GM12874 (cell line): Measurements from ENCODE around the gene HK1.

ENCODE experiments used
- CTCF ChIP-seq: IDR thresholded peaks from 2 replicates; pipeline ENCODE4 v1.5.1; 2011; ENCODE audit warnings: low read depth, mild to moderate bottlenecking, control low read depth, low read length, moderate library complexity; ENCODE audit not compliant: insufficient read depth

The HK1 gene

GRCh38 chr10:69278446-69278963 is at the start of gene HK1:
Gene HK1, plus strand, starts transcription at chr10:69278496.
- TF ChIP-seq CTCF = no peak

GRCh38 chr10:69229616-69229916 is 48.7 kb upstream of the HK1 start:
- TF ChIP-seq CTCF = no peak

- TF ChIP-seq CTCF = no peak
These were observed 48.2 kb upstream of the HK1 start for GRCh38 chr10:69230128-69230527.

- no peak for TF ChIP-seq CTCF
These were observed 46.0 kb upstream of the HK1 start for GRCh38 chr10:69232252-69232651.

- no peak for TF ChIP-seq CTCF
These were observed 45.4 kb upstream of the HK1 start for GRCh38 chr10:69232736-69233480.

GRCh38 chr10:69234447-69234846 is 43.8 kb upstream of the HK1 start:
- TF ChIP-seq CTCF = no peak

- TF ChIP-seq CTCF = peak; percentile 90
These were observed 40.7 kb upstream of the HK1 start for GRCh38 chr10:69237528-69238159.
